Iris pigment epithelial cell (primary cell): ENCODE results near the gene TYMS.
"Not testable (repeated sequence)": the region's sequence is repeated elsewhere in the genome, so short reads cannot be mapped to it uniquely, and the experiment has no call there.

Experiments
- DNase-seq: peaks from one replicate; pipeline ENCODE4 v3.0.0-alpha.2; 2011; ENCODE audit warnings: low read depth

Gene TYMS

DNA sequence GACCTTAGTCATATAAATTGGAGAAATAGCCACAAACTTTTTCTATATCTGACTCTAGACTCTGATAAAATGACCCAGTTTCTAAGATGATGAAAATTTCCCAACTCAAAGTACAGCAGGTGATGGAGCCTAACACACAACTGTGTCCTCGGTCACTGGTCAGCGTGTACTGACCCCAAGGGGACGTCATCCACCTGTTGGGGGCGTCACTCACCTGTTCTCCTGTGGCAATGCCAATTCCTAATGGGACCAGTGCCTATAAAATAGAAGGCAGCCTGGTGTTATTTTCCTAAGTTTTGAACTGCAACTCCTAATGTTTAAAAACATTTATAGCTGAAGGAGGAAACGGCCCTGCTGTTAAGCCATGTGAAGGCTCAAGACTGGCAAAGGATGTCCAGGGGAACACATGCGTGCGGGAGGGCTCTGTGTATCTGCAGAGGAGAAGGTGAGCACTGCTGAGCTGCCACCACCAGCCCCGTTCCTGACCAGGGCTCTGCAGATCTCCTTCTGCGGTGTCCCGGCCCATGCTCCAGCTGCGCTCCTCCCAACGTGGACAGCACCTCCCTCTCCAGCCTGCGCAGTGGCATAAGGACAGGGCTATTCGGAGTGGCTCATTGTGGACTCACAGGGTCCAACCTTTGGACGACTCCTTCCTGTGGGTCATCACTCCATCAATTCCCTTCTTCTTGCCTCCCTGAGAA lies 21.2 kb downstream of the TYMS start:
- DNase-seq, result no peak

DNA sequence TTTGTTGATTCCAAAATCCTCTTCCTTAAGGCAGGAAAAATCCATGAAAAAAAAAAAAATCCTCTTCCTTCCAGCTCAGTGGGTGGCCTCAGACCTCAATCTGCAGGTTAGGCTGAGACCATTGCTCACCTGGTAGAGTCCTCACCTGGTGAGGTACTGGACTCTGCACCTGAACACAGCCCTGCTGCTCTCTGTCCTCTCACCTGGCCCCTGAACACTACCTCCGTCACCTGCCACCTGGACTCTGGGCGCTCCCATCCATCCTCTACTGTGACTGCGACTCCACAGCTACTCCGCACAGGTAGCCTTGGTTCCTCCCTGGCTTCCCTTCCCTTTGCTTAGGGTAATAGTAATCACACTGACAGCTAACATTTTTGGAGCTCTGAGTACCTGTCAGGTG lies 22.1 kb downstream of the TYMS start:
- DNase-seq, result no peak

DNA sequence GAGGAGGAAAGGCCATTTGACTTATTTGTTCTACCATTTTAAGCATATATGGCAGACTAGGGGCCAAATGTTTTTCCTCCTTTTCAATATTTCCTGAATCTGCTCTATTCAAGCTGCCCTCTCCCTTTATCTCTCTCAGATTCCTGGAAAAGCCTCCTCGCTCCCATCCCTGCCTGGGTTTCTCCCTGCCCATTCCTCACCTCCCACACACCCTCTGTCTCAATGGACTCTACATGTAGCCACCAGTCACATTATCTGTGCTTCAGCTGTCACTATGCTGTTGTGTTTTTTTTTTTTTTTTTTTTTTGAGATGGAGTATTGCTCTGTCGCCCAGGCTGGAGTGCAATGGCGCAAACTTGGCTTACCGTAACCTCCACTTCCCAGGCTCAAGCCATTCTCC lies 22.9 kb downstream of the TYMS start:
- DNase-seq, result no peak

DNA sequence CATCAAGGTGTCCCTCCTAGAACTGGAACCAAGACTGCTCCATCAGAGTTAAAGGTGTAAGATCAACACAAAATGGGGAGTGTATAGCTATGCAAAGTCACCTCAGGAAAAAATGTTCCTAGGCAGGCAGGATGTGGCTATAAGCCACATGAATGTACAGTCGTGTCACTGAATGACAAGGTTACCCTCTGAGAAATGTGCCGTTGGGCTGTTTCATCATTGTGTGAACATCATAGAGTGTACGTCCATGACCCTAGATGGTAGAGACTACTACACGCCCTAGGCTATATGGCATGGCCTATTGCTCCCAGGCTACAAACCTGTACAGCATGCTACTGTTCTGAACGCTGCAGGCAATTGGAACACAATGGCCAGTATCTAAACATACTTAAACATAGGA lies 24.5 kb downstream of the TYMS start:
- DNase-seq, result no peak

DNA sequence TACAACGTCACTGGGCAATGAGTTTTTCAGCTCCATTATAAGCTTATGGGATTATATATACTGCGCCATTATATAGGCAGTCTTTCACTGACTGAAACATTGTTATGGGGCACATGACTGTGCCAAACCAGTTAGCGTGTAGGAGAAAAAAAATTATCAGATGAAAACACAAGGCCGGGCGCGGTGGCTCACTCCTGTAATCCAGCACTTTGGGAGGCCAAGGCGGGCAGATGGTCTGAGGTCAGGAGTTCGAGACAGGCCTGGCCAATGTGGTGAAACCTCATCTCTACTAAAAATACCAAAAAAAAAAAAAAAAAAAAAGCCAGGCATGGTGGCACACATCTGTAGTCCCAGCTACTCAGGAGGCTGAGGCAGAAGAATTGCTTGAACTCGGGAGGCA lies 25.0 kb downstream of the TYMS start:
- DNase-seq, result not testable (repeated sequence)

DNA sequence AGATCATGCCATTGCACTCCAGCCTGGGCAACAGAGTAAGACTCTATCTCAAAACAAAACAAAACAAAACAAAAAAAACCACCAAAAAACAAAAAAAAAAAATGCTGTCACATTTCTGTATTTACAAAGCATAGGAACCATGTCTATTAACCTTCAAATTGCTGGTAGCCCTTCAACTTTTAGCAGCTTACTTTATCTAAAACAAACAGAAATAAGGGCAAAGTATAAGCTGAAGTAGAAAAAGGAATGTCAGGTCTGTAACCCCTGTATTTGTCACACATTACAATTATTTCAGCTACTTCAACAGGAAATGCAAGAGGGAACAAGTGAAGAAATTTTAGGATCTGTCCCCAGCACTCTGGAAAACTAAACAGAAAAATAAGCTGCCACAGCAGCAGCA lies 25.4 kb downstream of the TYMS start:
- no peak for DNase-seq

DNA sequence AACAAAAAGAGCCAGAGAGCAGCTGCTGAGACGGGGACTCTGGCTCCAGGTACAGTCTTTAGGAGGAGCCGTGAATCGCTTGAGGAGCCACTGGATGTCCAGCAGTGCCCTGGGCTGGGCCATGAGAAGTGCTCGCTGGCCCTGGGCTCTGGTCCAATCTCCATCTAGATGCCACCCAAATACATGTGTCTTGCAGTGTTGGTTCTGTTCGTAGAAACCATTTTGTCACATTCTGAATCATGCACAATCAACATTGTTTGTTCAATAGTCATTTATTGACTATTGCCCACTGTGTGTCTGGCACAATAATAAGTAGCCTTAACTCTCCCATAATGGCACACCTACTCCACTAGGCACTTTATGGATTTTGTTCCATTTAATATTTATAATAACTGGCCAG lies 26.1 kb downstream of the TYMS start:
- no peak for DNase-seq

DNA sequence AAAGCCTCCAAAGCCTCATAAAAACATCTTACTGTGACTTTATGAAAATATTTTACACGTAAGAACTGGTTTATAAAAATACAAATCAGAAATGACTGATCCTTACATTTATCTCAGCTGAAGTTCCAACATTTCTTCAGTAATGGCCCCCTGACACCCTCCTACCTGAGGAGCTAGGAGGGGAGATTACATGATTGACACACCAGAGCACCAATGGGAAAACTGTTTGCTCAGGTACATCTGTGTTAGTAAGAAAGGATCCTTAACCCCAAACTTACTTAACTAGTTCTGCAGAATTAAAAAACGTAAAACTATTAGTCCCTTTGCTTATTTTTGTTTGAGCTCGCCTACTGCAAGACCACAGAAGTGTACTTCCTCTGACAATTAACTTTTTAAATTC lies 28.0 kb downstream of the TYMS start:
- DNase-seq, result no peak

DNA sequence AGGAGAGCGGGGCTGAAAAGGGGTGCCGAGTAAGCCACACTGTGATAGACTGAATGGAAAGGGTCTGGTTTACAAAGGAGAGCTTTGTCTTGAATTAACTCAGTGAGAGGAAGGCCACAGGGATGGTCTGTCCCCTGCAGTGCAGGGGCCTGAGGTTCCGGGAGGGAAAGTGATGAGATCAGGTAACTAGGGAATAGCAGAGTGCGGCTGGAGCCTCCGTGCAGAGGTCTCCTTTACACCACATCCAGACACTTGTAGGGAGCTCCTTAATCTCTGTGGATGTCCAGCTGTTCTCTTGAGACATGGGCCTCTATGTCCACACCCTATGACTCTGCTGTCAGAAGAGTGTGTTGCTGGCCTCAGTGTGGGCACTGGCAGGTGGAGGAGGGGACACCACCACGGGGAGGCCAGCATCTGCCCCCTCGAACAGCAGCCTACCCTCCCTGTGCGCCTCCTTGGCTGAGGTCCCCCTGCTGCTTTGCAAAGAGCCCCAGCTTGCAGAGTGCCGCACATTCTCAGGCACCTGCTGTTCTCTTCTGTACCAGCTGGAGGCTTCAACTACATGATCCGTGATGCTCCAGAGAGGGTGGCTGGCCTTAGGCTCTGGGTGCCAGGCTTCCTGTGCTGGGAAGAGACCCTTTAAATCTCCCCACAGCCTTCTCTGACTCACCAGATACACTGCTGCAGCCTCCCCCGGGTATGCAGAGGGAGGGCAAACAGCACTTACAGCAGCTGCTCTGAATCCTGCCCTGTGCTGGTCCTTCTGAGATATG lies 29.1 kb downstream of the TYMS start:
- no peak for DNase-seq

DNA sequence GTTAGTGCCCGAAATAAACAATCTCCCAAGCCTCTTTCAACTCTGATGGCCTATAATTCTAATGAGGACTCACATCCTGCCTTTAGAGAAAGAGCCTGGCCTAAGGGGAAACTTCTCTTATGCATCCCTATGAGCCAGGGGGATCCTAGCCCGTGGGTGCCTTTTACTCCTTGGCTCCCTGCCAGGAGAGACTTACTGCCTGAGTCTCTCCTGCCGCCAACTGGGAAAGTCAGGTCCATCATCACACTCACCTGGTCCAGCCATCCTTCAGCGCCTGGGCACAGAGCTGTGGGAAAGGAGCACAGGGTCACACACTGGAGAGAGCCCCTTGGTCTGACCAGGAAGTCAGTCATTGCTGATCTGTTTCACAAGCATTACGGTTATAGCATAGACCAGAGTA lies 30.9 kb downstream of the TYMS start:
- no peak for DNase-seq

DNA sequence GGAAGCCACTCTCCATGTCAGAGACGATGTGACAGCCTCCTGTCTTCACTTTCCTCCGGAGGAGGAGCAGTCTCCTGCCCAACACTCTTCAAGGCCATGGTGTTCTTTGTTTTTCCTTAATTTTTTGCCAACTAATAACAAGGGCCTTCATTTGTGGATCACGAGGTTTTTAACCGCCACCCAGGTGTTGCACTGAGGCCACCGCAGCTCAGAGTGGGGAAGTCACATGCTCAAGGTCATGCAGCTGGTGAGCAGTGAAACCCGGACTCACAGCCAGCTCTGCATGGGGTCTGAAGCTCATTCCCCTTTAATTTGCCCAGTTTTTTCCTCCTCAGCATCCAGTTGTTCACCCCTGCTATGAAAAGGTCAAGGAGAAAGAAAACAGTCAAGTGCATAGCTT lies 35.4 kb downstream of the TYMS start:
- DNase-seq, result no peak

DNA sequence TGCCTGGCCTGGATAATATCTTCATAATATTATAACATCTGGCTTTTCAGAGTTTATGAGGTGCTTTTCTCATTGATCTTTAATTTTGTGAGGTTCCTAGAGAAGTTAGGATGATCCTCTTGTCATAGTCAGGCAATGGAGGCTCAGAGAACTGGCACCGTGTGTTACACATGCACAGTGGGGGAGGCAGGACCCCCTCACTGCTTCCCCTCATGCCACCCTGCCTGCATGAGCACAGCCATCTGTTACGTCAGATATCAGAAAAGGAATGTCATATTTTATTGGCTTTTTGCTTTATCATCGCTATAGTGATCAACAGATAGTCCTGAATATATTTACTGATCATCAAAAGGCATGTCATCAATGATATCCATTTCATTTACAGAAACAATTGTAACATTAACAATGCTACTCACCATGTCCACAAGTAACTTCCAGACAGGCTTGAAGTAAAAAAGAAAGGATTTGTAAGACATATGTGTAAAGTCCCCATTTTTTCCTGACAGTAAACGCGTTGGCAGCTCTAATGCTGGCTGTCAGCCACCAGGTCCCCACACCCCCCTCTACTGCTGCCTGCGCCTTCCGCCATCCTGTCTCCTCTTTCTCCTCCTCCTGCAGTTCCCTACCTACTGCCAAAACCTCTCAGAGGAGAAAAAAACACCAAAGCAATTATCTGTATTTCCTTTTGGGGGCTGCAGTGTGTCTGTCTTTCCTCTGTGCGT lies 36.2 kb downstream of the TYMS start:
- DNase-seq, result no peak

DNA sequence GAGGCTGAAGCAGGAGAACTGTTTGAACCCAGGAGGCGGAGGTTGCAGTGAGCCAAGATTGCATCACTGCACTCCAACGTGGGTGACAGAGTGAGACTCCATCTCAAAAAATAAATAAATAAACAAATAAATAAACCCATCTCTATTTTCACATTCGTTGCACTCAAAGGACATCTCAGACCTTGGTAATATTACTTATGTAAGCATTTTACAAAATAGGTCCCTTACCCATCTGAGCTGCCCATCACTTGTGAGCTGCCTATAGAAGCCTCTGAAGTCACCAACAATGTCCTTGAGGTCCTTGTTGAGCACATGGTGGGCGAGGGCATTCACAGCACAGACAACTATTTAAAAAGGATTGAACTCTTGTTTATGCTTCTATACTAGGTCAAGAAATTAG lies 39.6 kb downstream of the TYMS start:
- DNase-seq, result no peak

DNA sequence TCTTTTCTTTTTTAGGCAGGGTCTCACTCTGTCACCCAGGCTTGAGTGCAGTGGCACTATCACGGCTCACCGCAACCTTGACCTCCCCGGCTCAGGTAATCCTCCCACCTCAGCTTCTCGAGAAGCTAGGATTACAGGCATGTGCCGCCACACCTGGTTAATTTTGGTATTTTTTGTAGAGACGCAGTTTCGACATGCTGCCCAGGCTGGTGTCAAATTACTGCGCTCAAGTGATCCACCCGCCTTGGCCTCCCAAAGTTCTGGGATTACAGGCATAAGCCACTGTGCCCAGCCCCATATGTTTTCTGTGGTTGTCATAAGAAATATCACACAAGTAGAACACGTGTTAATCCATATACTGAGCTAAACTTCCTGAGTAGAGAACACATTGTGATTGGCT lies 40.3 kb downstream of the TYMS start:
- no peak for DNase-seq

DNA sequence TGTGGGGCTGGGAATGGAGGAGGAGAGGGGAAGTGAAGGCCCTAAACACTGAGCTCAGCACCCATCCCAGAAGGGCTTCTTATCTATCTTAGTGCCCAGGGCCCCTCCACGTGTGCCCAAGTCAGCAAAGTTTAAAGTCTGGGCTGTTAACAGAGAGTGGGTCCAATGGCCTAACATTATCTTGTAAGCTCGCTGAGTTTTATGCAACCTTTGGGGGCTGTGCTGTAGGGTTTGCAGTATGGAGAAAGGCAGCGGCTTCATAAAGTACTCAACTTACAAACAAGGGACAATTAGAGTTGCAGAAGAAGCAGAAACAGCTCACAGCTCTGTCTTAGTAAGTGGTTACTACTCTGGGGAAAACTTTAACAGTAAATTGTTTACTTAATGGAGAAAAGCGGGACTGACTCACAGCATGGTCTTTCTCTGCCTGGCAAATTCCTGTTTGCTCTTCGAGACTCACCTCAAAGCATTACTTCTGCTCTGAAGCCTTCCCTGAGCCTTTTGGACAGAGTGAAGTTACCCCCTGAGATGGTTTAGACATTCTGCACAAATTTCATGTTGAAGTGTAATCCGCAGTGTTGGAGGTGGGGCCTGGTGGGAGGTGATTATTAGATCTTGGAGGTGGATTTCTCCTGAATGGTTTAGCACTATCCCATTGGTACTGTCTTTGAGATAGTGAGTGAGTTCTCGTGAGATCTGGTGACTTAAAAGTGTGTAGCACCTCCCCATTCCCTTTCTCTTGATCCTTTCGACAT lies 45.9 kb downstream of the TYMS start:
- peak; percentile 85 for DNase-seq

DNA sequence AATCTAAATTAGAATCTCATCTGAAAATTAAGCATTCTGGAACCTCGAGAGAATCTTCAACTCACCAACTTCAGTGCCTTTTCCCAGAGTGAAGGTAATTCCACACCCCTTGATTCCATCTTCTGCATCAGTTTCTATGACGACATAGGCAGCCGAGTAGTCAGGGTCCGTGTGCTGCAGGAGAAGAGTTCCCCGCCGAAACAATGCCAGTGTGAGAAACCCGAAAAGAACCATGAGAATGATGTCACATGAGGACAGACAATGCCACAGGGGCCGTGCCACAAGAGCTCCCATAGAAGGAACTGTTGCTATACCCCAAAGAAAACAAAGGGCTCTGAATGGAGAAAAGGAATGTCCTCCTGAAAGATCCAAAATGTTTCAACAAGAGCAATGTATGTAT lies 49.0 kb downstream of the TYMS start:
- no peak for DNase-seq

DNA sequence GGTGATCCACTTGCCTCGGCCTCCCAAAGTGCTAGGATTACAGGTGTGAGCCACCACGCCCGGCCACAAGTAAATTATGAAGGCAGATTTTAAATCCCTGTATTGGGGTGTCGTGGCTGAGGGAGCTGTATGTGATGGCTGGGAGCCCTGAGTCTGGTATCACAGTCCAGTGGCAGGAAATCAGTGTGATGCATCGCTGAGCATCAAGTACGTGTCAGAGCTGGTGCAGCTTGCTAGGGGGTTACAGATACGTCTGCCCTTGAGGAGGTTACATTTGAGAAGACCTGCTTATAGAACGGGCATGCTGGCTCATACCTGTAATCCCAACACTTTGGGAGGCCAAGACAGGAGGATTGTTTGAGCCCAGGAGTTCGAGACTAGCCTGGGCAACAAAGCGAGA lies 50.6 kb downstream of the TYMS start:
- no peak for DNase-seq

DNA sequence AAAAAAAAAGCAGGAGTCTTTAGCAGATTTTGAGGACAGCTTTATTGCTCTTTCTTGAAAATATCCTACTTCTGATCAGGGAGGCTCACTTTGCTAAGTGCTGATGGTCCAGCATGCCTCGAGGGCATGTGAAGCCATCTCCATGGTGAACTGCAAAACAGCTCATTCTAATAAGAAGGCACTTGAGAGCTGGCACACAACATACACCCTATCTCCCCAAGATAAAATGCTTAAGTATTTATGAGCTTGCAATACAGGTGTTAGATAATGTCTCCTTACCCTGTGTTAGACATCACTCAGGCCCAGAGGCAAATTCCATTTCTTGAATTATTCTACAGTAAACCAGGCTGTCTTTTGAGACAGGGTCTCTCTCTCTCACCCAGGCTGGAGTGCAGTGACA lies 52.3 kb downstream of the TYMS start:
- DNase-seq, result no peak

DNA sequence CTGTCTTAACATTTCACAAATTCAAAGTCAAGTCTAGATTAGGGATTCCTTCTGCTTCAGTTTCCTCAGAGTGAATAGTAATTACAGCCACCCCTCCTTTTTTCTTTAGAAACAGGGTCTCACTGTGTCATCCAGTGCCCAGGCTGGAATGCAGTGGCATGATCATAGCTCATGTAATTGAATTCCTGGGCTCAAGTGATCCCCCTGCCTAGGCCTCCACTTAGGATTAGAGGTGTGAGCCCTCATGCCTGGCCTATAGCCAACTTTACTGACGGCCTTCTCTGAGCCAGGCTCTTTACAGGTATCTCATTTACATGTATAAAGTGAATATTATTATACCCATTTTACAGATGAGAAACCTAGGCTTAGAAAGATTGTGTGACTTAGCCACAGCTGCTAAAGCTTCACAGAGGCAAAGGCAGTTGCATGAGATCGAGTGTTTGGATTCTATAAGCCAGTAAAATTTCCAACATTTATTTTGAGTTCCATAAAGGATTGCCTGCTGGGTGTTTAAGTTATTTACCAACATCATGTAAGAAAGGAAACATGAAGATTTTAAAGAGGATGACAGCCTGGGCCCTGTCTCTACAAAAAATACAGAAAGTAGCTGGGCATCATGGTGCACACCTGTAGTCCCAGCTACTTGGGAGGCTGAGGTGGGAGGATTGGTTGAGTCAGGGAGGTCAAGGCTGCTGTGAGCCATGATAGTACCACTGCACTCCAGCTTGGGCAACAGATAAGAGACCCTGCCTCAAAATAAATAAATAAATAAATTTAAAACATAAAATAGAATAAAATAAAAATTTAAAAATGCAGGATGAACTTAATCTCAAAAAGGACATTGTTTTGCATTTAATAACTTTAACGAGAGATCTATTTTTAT lies 53.2 kb downstream of the TYMS start:
- no peak for DNase-seq

DNA sequence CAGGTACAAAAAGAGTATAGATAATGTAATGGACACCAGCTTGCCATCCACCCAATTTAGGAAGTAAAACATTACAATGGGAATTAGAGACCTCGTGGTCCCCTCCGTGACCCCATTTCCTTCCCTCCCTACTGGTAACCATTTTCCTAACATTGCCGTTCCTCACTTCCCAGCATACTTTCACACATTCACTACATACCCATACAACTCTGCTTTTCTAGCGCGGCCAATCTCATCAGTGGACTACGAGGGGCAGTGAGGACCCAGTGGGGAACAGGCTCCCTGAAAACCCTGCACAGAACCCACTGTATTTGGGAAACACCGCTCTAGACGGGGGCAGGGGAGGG lies 53.8 kb downstream of the TYMS start:
- DNase-seq, result no peak

DNA sequence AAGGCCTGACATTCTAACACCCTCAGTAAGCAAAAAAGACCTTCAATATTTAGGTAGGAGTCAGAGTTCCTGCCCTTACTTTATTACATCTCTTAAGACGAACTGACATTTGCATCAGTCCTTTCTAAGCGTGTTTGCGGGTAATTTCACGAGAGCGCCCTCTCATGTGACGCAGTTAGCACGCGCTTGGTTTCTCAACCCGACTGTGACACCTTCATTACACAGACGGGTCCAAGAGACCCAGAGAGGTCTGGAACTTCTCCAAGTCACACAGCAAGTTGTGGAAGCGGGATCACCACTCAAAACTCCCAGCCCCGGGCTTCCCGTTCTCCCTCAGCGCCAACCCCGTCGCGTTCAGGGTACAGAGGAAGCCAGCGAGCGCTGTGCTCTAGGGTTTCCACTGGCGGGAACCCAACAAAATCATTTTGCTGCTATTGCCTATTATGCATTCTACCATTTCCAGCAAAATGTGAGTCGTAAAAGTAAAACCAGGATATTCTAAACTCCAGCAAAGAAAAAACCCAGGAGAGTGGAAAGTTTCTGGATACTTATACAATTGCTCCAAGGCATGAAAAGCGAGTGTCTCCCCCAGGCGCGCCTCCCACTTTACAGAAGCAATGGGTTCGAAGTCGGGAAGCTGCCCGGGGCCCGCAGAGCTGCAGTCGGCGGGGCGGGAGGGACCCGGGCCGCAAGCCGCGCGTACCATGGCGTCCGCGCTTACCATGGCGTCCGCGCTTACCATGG lies 54.4 kb downstream of the TYMS start:
- DNase-seq, result peak; percentile 90
